Bronchial epithelial cell (primary cell): Measurements from ENCODE around the gene B4GALNT1. TPM values are rescaled to one million over a fixed set of nuclear protein-coding genes. Genes with fewer than 3 reads are reported as not detected.

Experiments
- DNase-seq: peaks from one replicate; pipeline ENCODE4 v3.0.0-alpha.2; 2010; ENCODE audit warnings: low read depth
- FAIRE-seq: peaks from 2 replicates; lab custom pipeline; 2011; peaks lifted over from hg19 to GRCh38; lab: Jason Lieb, UNC
- H3K27me3 ChIP-seq: 2 replicates; pipeline ENCODE4 v1.5.1; 2011; ENCODE audit warnings: low read length; ENCODE audit not compliant: control insufficient read depth, insufficient read depth
- H3K36me3 ChIP-seq: 2 replicates; pipeline ENCODE4 v1.5.1; 2011; ENCODE audit warnings: low read length; ENCODE audit not compliant: control insufficient read depth, insufficient read depth
- H3K4me3 ChIP-seq: 2 replicates; pipeline ENCODE4 v1.5.1; 2011; ENCODE audit warnings: mild to moderate bottlenecking, low read depth, low read length, control low read depth
- CTCF ChIP-seq: IDR thresholded peaks from 2 replicates; pipeline ENCODE4 v1.5.1; 2011; ENCODE audit warnings: mild to moderate bottlenecking, moderate library complexity, low read length, control low read depth, inconsistent platforms; ENCODE audit not compliant: insufficient read depth, severe bottlenecking
- total RNA-seq: library from RNA; depleted of rRNA; stranded (reverse); fragments of >200 nt; gene quantifications from 2 replicates; pipeline ENCODE4 v1.2.1, GENCODE V29; 2014

B4GALNT1 gene
- total RNA-seq, 1 donor from 2014 or later, result not detected

- no peaks in the 10 kb centered on the region for H3K36me3 ChIP-seq
- no peak overlapping the region for H3K4me3 ChIP-seq
- DNase-seq (no peak), FAIRE-seq (no peak)
- TF ChIP-seq CTCF, result no peak
- H3K27me3 ChIP-seq, result peaks cover 17% of the 10 kb centered on the region
These were observed 19.4 kb downstream of the B4GALNT1 start for GRCh38 chr12:57613427-57614109.

GRCh38 chr12:57612711-57613426, 20.1 kb downstream of the B4GALNT1 start:
- H3K4me3 ChIP-seq, result no peak overlapping the region
- H3K36me3 ChIP-seq, result no peaks in the 10 kb centered on the region
- peaks cover 17% of the 10 kb centered on the region for H3K27me3 ChIP-seq
- no peak for DNase-seq
- FAIRE-seq, result no peak
- TF ChIP-seq CTCF, result no peak

GRCh38 chr12:57611827-57612710, 20.9 kb downstream of the B4GALNT1 start:
- no peaks in the 10 kb centered on the region for H3K36me3 ChIP-seq
- FAIRE-seq, result no peak
- H3K27me3 ChIP-seq, result peaks cover 17% of the 10 kb centered on the region
- TF ChIP-seq CTCF, result no peak
- DNase-seq, result no peak
- H3K4me3 ChIP-seq, result peak overlapping the region; percentile 32

GRCh38 chr12:57611108-57611826, 21.7 kb downstream of the B4GALNT1 start, which contains the start of gene ARHGEF25:
TSS of gene ARHGEF25 (plus strand) at chr12:57611435. CDS start at chr12:57611895, 460 bp downstream.
- TF ChIP-seq CTCF, result no peak
- peaks cover 17% of the 10 kb centered on the region for H3K27me3 ChIP-seq
- no peak for FAIRE-seq

GRCh38 chr12:57610554-57611107, 22.4 kb downstream of the B4GALNT1 start:
- FAIRE-seq, result no peak
- no peak for TF ChIP-seq CTCF
- no peak for DNase-seq
- no peaks in the 10 kb centered on the region for H3K36me3 ChIP-seq
- peak overlapping the region; percentile 32 for H3K4me3 ChIP-seq
- H3K27me3 ChIP-seq, result peaks cover 17% of the 10 kb centered on the region

More at GRCh38 chr12:57611108-57611826, 21.7 kb downstream of the B4GALNT1 start, which contains the start of gene ARHGEF25:
- no peak for DNase-seq
- H3K4me3 ChIP-seq, result peak within 1 kb of the TSS; percentile 32
- no peaks in the 10 kb centered on the region for H3K36me3 ChIP-seq
